Bladder microvascular endothelial cell (primary cell): ENCODE results near the gene HOXA3. TPM values are rescaled to one million over a fixed set of nuclear protein-coding genes. Genes with fewer than 3 reads are reported as not detected.

ENCODE experiments used
- total RNA-seq: library from RNA; depleted of rRNA; stranded (reverse); fragments of >200 nt; gene quantifications from 2 replicates; pipeline ENCODE4 v1.2.3, GENCODE V29; 2014

HOXA3 gene
- 0.97 and 2.3 TPM in 2 replicates for total RNA-seq

GRCh38 chr7:27151931-27152815, at the start of gene HOXA3:
Gene HOXA3, minus strand, starts transcription at chr7:27152583. Its CDS starts 41,943 bp downstream, at chr7:27110640.

GRCh38 chr7:27199849-27200760, 47.7 kb upstream of the HOXA3 start, which contains the start of gene HOXA13:
Gene HOXA13, minus strand, starts transcription at chr7:27200091. Its CDS starts 14 bp downstream, at chr7:27200077.

GRCh38 chr7:27185013-27185853, 32.9 kb upstream of the HOXA3 start, which contains the start of gene HOXA11:
Gene HOXA11, minus strand, starts transcription at chr7:27185232. Its CDS starts 88 bp downstream, at chr7:27185144.

GRCh38 chr7:27173956-27174873, 21.8 kb upstream of the HOXA3 start, which contains the start of gene HOXA10:
Gene HOXA10, minus strand, starts transcription at chr7:27174320. Its CDS starts 14 bp downstream, at chr7:27174306.

GRCh38 chr7:27165089-27165995, 13.0 kb upstream of the HOXA3 start, which contains the start of gene HOXA9:
Gene HOXA9, minus strand, starts transcription at chr7:27165537. Its CDS starts 80 bp downstream, at chr7:27165457.

GRCh38 chr7:27156508-27156898, 4.1 kb upstream of the HOXA3 start, which contains the start of gene HOXA7:
Gene HOXA7, minus strand, starts transcription at chr7:27156675. Its CDS starts 130 bp downstream, at chr7:27156545.

GRCh38 chr7:27147199-27148030, 5.0 kb downstream of the HOXA3 start, which contains the start of gene HOXA6:
Gene HOXA6, minus strand, starts transcription at chr7:27147774. Its CDS starts 25 bp downstream, at chr7:27147749.

GRCh38 chr7:27143023-27143949, 9.1 kb downstream of the HOXA3 start, which contains the start of gene HOXA5:
Gene HOXA5, minus strand, starts transcription at chr7:27143681. Its CDS starts 74 bp downstream, at chr7:27143607.

GRCh38 chr7:27130540-27131389, 21.6 kb downstream of the HOXA3 start, which contains the start of gene HOXA4:
Gene HOXA4, minus strand, starts transcription at chr7:27130757. Its CDS starts 24 bp downstream, at chr7:27130733.

GRCh38 chr7:27102581-27103442, 49.6 kb downstream of the HOXA3 start, which contains the start of gene HOXA2:
Gene HOXA2, minus strand, starts transcription at chr7:27102683. Its CDS starts 183 bp downstream, at chr7:27102500.

GRCh38 chr7:27095897-27096767, 56.3 kb downstream of the HOXA3 start, which contains the start of gene HOXA1:
Gene HOXA1, minus strand, starts transcription at chr7:27096000. Its CDS starts 88 bp downstream, at chr7:27095912.

